Lung (tissue), 12 donors: ENCODE data around the gene BMAL1. TPM values are rescaled to one million over a fixed set of nuclear protein-coding genes. Genes with fewer than 3 reads are reported as not detected.

Experiments used
- ATAC-seq: fragments of 200-7000 bp; cut with Tn5 transposase; one replicate; pipeline ENCODE4 v1.9.1; 2020; ENCODE audit warnings: moderate number of reproducible peaks; ENCODE audit not compliant: insufficient read depth, low FRiP score
- DNase-seq, 3 donors: peaks; one replicate each; pipeline ENCODE4 v3.0.0-alpha.2; 2013 to 2017
- H3K27ac ChIP-seq, 2 donors: one replicate each; pipeline ENCODE4 v1.5.1; 2013; ENCODE audit warnings: mild to moderate bottlenecking in 2 of 2, moderate library complexity in 2 of 2, control low read depth in 1 of 2, inconsistent platforms in 1 of 2, low read depth in 1 of 2, low read length in 1 of 2
- H3K27me3 ChIP-seq, 3 donors: one replicate each; pipeline ENCODE4 v1.5.1; 2013; ENCODE audit warnings: low read length in 2 of 3; ENCODE audit not compliant: control insufficient read depth in 3 of 3, insufficient read depth in 3 of 3
- H3K36me3 ChIP-seq, 4 donors: one replicate each; pipeline ENCODE4 v1.5.1; 2013; ENCODE audit warnings: low read length in 4 of 4, mild to moderate bottlenecking in 1 of 4, moderate library complexity in 1 of 4; ENCODE audit not compliant: control insufficient read depth in 4 of 4, insufficient read depth in 4 of 4
- H3K4me1 ChIP-seq, 5 donors: one replicate each; pipeline ENCODE4 v1.5.1; 2013; ENCODE audit warnings: low read length in 5 of 5, mild to moderate bottlenecking in 2 of 5, moderate library complexity in 1 of 5; ENCODE audit not compliant: control insufficient read depth in 5 of 5, insufficient read depth in 5 of 5
- H3K4me3 ChIP-seq: one replicate; pipeline ENCODE4 v1.5.1; 2013; ENCODE audit warnings: mild to moderate bottlenecking, control low read depth, moderate library complexity
- H3K9ac ChIP-seq, 2 donors: one replicate each; pipeline ENCODE4 v1.5.1; 2013; ENCODE audit warnings: low read length in 2 of 2, control low read depth in 1 of 2; ENCODE audit not compliant: insufficient read depth in 1 of 2
- H3K9me3 ChIP-seq, 4 donors: one replicate each; pipeline ENCODE4 v1.5.1; 2013; ENCODE audit warnings: low read length in 3 of 4, mild to moderate bottlenecking in 1 of 4, moderate library complexity in 1 of 4; ENCODE audit not compliant: control insufficient read depth in 4 of 4, insufficient read depth in 3 of 4
- CTCF ChIP-seq: IDR thresholded peaks from 2 replicates; pipeline ENCODE4 v1.5.1; 2012; ENCODE audit warnings: mild to moderate bottlenecking; ENCODE audit errors: control extremely low read depth, extremely low read depth
- WGBS, 2 donors: extraction: QIAGEN DNeasy Blood & Tissue Kit; methylation state at CpG; one replicate each; pipeline ENCODE4 v1.1.7; 2013; 5-methylcytosine and 5-hydroxymethylcytosine counted together
- polyA plus RNA-seq, 2 donors: library from polyadenylated mRNA; stranded (reverse); fragments of 200-250 nt; gene quantifications; one replicate each; pipeline ENCODE4 v1.2.1, GENCODE V29; 2013
- total RNA-seq, 2 donors: library from RNA; depleted of rRNA in 1 of 2; stranded (reverse); fragments of >200 nt in 1 of 2; gene quantifications; one replicate each; pipeline ENCODE4 v1.2.1, GENCODE V29; 2014 to 2021
- donor health status: control.
- donor health status: control.
- donor health status: Bipolar disorder and iron deficiency.
- donor health status: healthy.
- donor health status: DM: yes; HTN: yes; CAD: no.

Gene BMAL1
- total and polyA plus RNA-seq, 4 donors: 13.4 to 38.0 (median 26.2) TPM

DNA sequence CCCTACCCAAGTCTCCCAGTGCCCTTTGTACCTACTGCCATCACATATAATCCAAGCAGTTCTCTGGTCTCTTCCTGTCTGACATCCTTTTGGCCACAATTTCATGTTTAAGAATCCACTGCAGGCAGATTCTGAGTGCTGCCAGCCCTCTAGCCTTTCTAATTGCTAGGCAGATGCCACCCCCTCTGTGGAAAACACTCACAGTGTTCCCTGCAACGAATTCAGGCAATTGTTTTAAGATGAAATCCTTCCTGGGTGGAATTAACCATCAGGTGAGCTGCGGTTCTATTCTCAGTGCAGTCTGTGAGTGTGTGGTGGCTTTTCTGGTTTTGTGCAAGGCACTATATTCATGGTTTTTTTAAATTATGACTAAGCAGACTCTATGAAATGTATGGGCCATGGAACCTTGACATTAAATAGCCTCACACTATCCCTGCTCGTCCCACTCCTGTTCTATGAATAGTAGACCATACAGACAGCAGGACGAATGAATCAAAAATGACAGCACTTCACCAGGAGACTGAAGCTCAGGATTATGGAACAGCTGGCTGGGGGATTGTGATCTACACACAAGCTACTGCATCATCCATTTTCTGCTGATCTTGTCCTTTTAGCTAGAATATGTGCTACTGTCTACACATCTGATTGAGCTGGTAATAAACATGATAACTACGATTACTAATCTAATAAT lies 29.8 kb upstream of the BMAL1 start:
- no peak for DNase-seq
- Histone ChIP-seq H3K36me3 (no peaks in the 10 kb centered on the region), H3K27me3 (peaks cover 0 to 7% (median 0%) of the 10 kb centered on the region in 3 donors), H3K4me1 (no peaks in the 10 kb centered on the region), H3K9ac (no peak overlapping the region), H3K4me3 (no peak overlapping the region), H3K27ac (no peak overlapping the region), H3K9me3 (no peaks in the 10 kb centered on the region)
- TF ChIP-seq CTCF: no peak
- 70 to 75% methylated on average over 5 of the region's 5 CpGs for WGBS, 2 donors
- no peak for ATAC-seq

- H3K9ac ChIP-seq: no peak overlapping the region
- WGBS, 2 donors: 82 to 88% methylated on average over 2 of the region's 2 CpGs
- H3K27ac ChIP-seq: no peak overlapping the region
- no peaks in the 10 kb centered on the region for H3K4me1 ChIP-seq
- ATAC-seq (no peak), DNase-seq (no peak)
- no peaks in the 10 kb centered on the region for H3K9me3 ChIP-seq
- H3K36me3 ChIP-seq: no peaks in the 10 kb centered on the region
- H3K27me3 ChIP-seq: no peaks in the 10 kb centered on the region
- no peak for TF ChIP-seq CTCF
- H3K4me3 ChIP-seq: no peak overlapping the region
Measured at GRCh38 chr11:13249177-13249576, 28.4 kb upstream of the BMAL1 start.

- TF ChIP-seq CTCF: no peak
- ATAC-seq: no peak
- Histone ChIP-seq H3K27me3 (no peaks in the 10 kb centered on the region), H3K36me3 (no peaks in the 10 kb centered on the region), H3K9me3 (no peaks in the 10 kb centered on the region), H3K4me1 (no peaks in the 10 kb centered on the region), H3K4me3 (no peak overlapping the region), H3K9ac (no peak overlapping the region), H3K27ac (no peak overlapping the region)
- no peak for DNase-seq
- WGBS, 2 donors: 47 to 51% methylated on average over 2 of the region's 2 CpGs
Measured at GRCh38 chr11:13249992-13250391, 27.6 kb upstream of the BMAL1 start.

DNA sequence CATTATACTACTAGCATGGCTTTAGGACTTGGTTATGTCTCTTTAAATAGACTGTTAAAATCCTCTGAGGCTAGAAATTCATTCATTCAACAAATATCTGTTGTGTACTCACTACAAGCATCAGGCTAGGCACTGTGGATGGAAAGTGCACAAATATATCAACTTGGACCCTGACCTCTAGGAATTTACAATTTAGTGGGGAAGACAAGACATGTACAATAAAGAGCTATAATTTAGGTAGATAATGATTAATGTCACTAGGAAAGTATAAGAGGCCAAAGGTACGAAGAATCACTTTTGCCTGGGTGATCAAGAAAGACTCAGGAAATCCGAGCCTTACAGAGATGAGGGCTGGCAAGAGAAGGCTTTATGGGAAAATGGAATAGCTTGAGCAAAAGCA lies 25.6 kb upstream of the BMAL1 start:
- TF ChIP-seq CTCF: no peak
- DNase-seq: no peak
- Histone ChIP-seq H3K27ac (no peak overlapping the region), H3K4me1 (no peaks in the 10 kb centered on the region), H3K27me3 (no peaks in the 10 kb centered on the region), H3K9me3 (no peaks in the 10 kb centered on the region), H3K9ac (no peak overlapping the region), H3K4me3 (no peak overlapping the region), H3K36me3 (no peaks in the 10 kb centered on the region)
- no peak for ATAC-seq
- WGBS, 2 donors: 92 to 95% methylated on average over 2 of the region's 2 CpGs
